IMR-90 (cell line): ENCODE results near the gene TLL1. TPM values are rescaled to one million over a fixed set of nuclear protein-coding genes. Genes with fewer than 3 reads are reported as not detected.

Experiments
- ATAC-seq: fragments of 200-7000 bp; cut with Tn5 transposase; 2 replicates; pipeline ENCODE4 v1.9.1; 2020; ENCODE audit warnings: low read depth, mild to moderate bottlenecking, moderate library complexity
- BruUV-seq: library from RNA; stranded (reverse); fragments of 400-500 nt; replicated peaks from 2 replicates; lab custom pipeline; 2021; lab: Mats Ljungman, UMichigan
- CTCF ChIA-PET: fragments of 300-600 bp; formaldehyde crosslinking; extraction: SDS; loops from one replicate; lab custom pipeline; 2021; ENCODE audit warnings: antibody characterized with exemption; lab: Yijun Ruan, JAX
- POLR2A ChIA-PET: fragments of 300-600 bp; sonication (Branson Sonifier 250); formaldehyde crosslinking; loops from one replicate; lab custom pipeline; 2022; ENCODE audit warnings: antibody characterized with exemption; ENCODE audit not compliant: unreplicated experiment; lab: Charles Lee
- DNase-seq: peaks from one replicate; pipeline ENCODE4 v3.0.0; 2013
- H2AFZ ChIP-seq: replicated peaks from 2 replicates; pipeline ENCODE3; 2013; ENCODE audit warnings: low read length, mild to moderate bottlenecking; ENCODE audit not compliant: poor library complexity
- H2AK5ac ChIP-seq: 2 replicates; pipeline ENCODE4 v1.6.1; 2013; ENCODE audit warnings: low read depth, low read length, inconsistent platforms
- H2AK9ac ChIP-seq: replicated peaks from 2 replicates; pipeline ENCODE3; 2013; ENCODE audit warnings: mild to moderate bottlenecking, low read depth, low read length, moderate library complexity; ENCODE audit not compliant: poor library complexity
- H2BK120ac ChIP-seq: 2 replicates; pipeline ENCODE4 v1.6.1; 2013; ENCODE audit warnings: low read depth, low read length, inconsistent platforms
- H2BK15ac ChIP-seq: 3 replicates; pipeline ENCODE4 v1.6.1; 2013; ENCODE audit warnings: low read depth, low read length, inconsistent platforms
- H2BK20ac ChIP-seq: 2 replicates; pipeline ENCODE4 v1.6.1; 2013; ENCODE audit warnings: low read depth, mild to moderate bottlenecking, inconsistent platforms, low read length, moderate library complexity
- H2BK5ac ChIP-seq: 2 replicates; pipeline ENCODE4 v1.6.1; 2013; ENCODE audit warnings: mild to moderate bottlenecking, low read depth, low read length, inconsistent platforms; ENCODE audit not compliant: poor library complexity, severe bottlenecking
- H3K14ac ChIP-seq: replicated peaks from 2 replicates; pipeline ENCODE4 v1.6.1; 2013; ENCODE audit warnings: low read depth, low read length, inconsistent platforms
- H3K18ac ChIP-seq: 2 replicates; pipeline ENCODE4 v1.6.1; 2013; ENCODE audit warnings: low read depth, low read length, control low read depth
- H3K23ac ChIP-seq: 2 replicates; pipeline ENCODE4 v1.6.1; 2013; ENCODE audit warnings: low read depth, low read length, inconsistent platforms
- H3K27ac ChIP-seq: 2 replicates; pipeline ENCODE4 v1.5.1; 2013; ENCODE audit warnings: mild to moderate bottlenecking, control low read depth, low read length; ENCODE audit not compliant: insufficient read depth
- H3K27me3 ChIP-seq: 2 replicates; pipeline ENCODE4 v1.6.1; 2013; ENCODE audit warnings: low read length; ENCODE audit not compliant: control insufficient read depth, insufficient read depth
- H3K36me3 ChIP-seq: 2 replicates; pipeline ENCODE4 v1.6.1; 2013; ENCODE audit warnings: low read length, mixed read lengths; ENCODE audit not compliant: control insufficient read depth, insufficient read depth
- H3K4ac ChIP-seq: 2 replicates; pipeline ENCODE4 v1.6.1; 2013; ENCODE audit warnings: low read depth, low read length, inconsistent platforms
- H3K4me1 ChIP-seq: 2 replicates; pipeline ENCODE4 v1.6.1; 2013; ENCODE audit warnings: low read length, mixed read lengths; ENCODE audit not compliant: control insufficient read depth, insufficient read depth
- H3K4me2 ChIP-seq: 2 replicates; pipeline ENCODE4 v1.6.1; 2013; ENCODE audit warnings: low read depth, mild to moderate bottlenecking, control low read depth, low read length, moderate library complexity
- H3K4me3 ChIP-seq: 2 replicates; pipeline ENCODE4 v1.5.1; 2013; ENCODE audit warnings: low read depth, mild to moderate bottlenecking, control low read depth, low read length, moderate library complexity; ENCODE audit not compliant: insufficient read depth
- H3K56ac ChIP-seq: 2 replicates; pipeline ENCODE4 v1.6.1; 2013; ENCODE audit warnings: low read length, inconsistent platforms; ENCODE audit not compliant: insufficient read depth; ENCODE audit errors: extremely low read depth
- H3K79me1 ChIP-seq, 2 experiments: 2 replicates each; pipeline ENCODE4 v1.6.1; 2013; ENCODE audit warnings: low read length in 2 of 2, inconsistent platforms in 1 of 2, low read depth in 1 of 2
- H3K9ac ChIP-seq: 2 replicates; pipeline ENCODE4 v1.6.1; 2013; ENCODE audit warnings: low read depth, low read length, control low read depth
- H3K9me1 ChIP-seq: 2 replicates; pipeline ENCODE4 v1.6.1; 2013; ENCODE audit warnings: low read length, inconsistent platforms; ENCODE audit not compliant: insufficient read depth
- H3K9me3 ChIP-seq: 2 replicates; pipeline ENCODE4 v1.6.1; 2013; ENCODE audit warnings: low read length; ENCODE audit not compliant: control insufficient read depth, insufficient read depth
- H4K20me1 ChIP-seq: 2 replicates; pipeline ENCODE4 v1.6.1; 2013; ENCODE audit warnings: low read length, inconsistent platforms; ENCODE audit not compliant: insufficient read depth
- H4K5ac ChIP-seq: 2 replicates; pipeline ENCODE4 v1.6.1; 2013; ENCODE audit warnings: mild to moderate bottlenecking, low read depth, low read length, control low read depth
- H4K8ac ChIP-seq, 2 experiments: 2 replicates each; pipeline ENCODE4 v1.6.1; 2013; ENCODE audit warnings: low read depth in 2 of 2, low read length in 2 of 2, control low read depth in 1 of 2, inconsistent platforms in 1 of 2
- H4K91ac ChIP-seq: 2 replicates; pipeline ENCODE4 v1.6.1; 2013; ENCODE audit warnings: low read depth, low read length, inconsistent platforms; ENCODE audit not compliant: insufficient read depth
- CEBPB ChIP-seq: IDR thresholded peaks from 2 replicates; pipeline ENCODE4 v1.6.1; 2012; ENCODE audit warnings: low read depth, low read length, improper control_type of control experiment
- MAFK ChIP-seq: IDR thresholded peaks from 2 replicates; pipeline ENCODE4 v1.6.1; 2012; ENCODE audit warnings: low read depth, low read length, improper control_type of control experiment
- POLR2A ChIP-seq: IDR thresholded peaks from 2 replicates; pipeline ENCODE4 v1.6.1; 2012; ENCODE audit warnings: mild to moderate bottlenecking, low read depth, low read length
- RAD21 ChIP-seq: IDR thresholded peaks from 2 replicates; pipeline ENCODE4 v1.6.1; 2012; ENCODE audit warnings: low read length, improper control_type of control experiment
- WGBS, 2 experiments: methylation state at CpG; one replicate each; pipeline versions ENCODE4 v1.1.5 to v1.1.7; 2013; ENCODE audit warnings: missing lambda C conversion rate in 2 of 2; ENCODE audit not compliant: insufficient read length in 1 of 2; ENCODE audit errors: extremely low coverage in 2 of 2; 5-methylcytosine and 5-hydroxymethylcytosine counted together
- dilution Hi-C: fragments of 300-500 bp; cut with HindIII; formaldehyde crosslinking; loops from one replicate; pipeline ENCODE4 v1.14.3; 2018; ENCODE audit warnings: low sequenced_read_pairs; ENCODE audit not compliant: unreplicated experiment
- in situ Hi-C: fragments of 300-500 bp; cut with MboI; formaldehyde crosslinking; loops from 3 replicates; pipeline ENCODE4 v1.14.3; 2019; ENCODE audit warnings: low sequenced_read_pairs, inconsistent platforms, mixed read lengths
- intact Hi-C: fragments of 100-400 bp; cut with micrococcal nuclease; formaldehyde crosslinking; loops from 2 replicates; pipeline ENCODE4 v1.10.0; 2022
- polyA plus RNA-seq, 3 experiments: library from polyadenylated mRNA; depleted of rRNA; stranded (reverse); fragments of >200 nt; gene quantifications; 2 replicates each; pipeline ENCODE4 v1.2.3, GENCODE V29; 2012; ENCODE audit warnings: low replicate concordance in 1 of 3
- total RNA-seq: library from RNA; depleted of rRNA; stranded (reverse); fragments of >200 nt; gene quantifications from 2 replicates; pipeline ENCODE4 v1.2.3, GENCODE V29; 2012

Gene TLL1
- total and polyA plus RNA-seq, 2 of the 4 experiments (the other 2 are of a cell fraction): not detected

DNA sequence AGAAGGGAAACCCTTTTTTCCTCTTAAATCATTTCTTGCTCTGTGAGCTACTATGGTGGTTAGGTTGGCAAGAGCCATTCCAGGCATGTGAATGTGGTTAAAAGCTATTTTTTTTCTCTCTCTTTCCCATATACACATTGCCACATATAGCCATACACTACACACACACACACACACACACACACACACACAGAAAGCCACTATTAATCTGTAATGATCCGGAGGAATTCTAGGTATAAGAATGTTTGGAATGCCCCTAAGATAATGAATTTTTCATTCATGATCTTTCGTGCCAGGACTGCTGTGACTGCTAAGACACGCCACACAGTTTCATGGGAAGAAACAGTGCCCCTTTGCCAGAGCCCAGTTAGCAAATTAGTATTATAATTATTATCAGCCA, 21.8 kb upstream of the TLL1 start:
- Histone ChIP-seq H2AK5ac (no peak overlapping the region), H2BK20ac (no peak overlapping the region), H3K9me3 (peaks cover 3% of the 10 kb centered on the region), H3K18ac (no peak overlapping the region), H2BK120ac (no peak overlapping the region), H4K8ac (no peak overlapping the region), H3K27ac (no peak overlapping the region), H4K20me1 (no peaks in the 10 kb centered on the region), H2AFZ (no peak overlapping the region), H3K4ac (no peak overlapping the region), H3K36me3 (no peaks in the 10 kb centered on the region), H3K9me1 (no peaks in the 10 kb centered on the region), H3K4me3 (no peak overlapping the region), H3K9ac (no peak overlapping the region), H3K4me2 (no peak overlapping the region), H2BK5ac (no peak overlapping the region), H3K56ac (no peak overlapping the region), H3K14ac (no peak overlapping the region), H2BK15ac (no peak overlapping the region), H4K91ac (no peak overlapping the region), H3K79me1 (no peaks in the 10 kb centered on the region), H3K4me1 (no peaks in the 10 kb centered on the region), H3K23ac (no peak overlapping the region), H4K5ac (no peak overlapping the region), H3K27me3 (no peaks in the 10 kb centered on the region), H2AK9ac (no peak overlapping the region)
- intact Hi-C loops (no loop called here), dilution Hi-C loops (no loop called here), in situ Hi-C loops (no loop called here)
- TF ChIP-seq CEBPB: no peak
- no peak for TF ChIP-seq POLR2A
- TF ChIP-seq MAFK: no peak
- TF ChIP-seq RAD21: no peak
- ATAC-seq (no peak), DNase-seq (no peak)
- BruUV-seq: no TSS peak
- ChIA-PET CTCF (no interaction called here), POLR2A (no interaction called here)
- no CpG with 5 or more reads among the region's 3 CpGs for WGBS, 2 experiments
